Panc1 (cell line): ENCODE data around the gene UTP14A.

Experiments used
- CTCF ChIP-seq: fragments of 450-650 bp; IDR thresholded peaks from 2 replicates; pipeline ENCODE4 v1.5.1; 2017; ENCODE audit warnings: mild to moderate bottlenecking
- TCF7L2 ChIP-seq: IDR thresholded peaks from 2 replicates; pipeline ENCODE4 v1.6.1; 2011; ENCODE audit warnings: mild to moderate bottlenecking, low read depth, low read length, inconsistent platforms

DNA sequence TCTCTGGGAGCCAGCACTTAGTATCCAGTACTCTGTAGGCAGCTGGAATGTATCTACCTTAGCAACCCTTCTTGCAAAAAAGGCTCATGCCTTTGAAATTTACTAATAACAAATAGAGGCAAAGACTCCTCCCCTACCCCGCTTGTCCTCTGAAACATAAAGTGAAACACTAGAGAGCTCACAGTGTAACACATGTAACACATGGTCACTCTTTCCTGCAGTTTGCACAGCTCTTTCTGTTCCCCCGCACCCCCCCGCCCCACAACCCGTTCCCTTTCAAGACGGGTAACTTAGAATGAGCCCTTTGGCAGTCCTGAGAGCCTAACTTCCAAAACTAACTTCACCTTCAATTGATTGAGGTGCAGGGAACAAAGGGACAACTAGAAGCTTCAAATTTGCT is 70.5 kb downstream of the UTP14A start:
- TF ChIP-seq CTCF (no peak), TCF7L2 (no peak)
